GM23338 (cell line): Measurements from ENCODE around the gene PTGR2.

ENCODE experiments used
- EZH2 ChIP-seq: fragments of 200-600 bp; sonication (generic); IDR thresholded peaks from one replicate; pipeline ENCODE4 v1.8.0; 2017; ENCODE audit warnings: antibody characterized with exemption, mild to moderate bottlenecking, low read depth; ENCODE audit not compliant: unreplicated experiment
- EZH2phosphoT487 ChIP-seq: fragments of 200-600 bp; sonication (generic); IDR thresholded peaks from one replicate; pipeline ENCODE4 v1.8.1; 2018; ENCODE audit warnings: antibody characterized with exemption; ENCODE audit not compliant: unreplicated experiment
- POLR2AphosphoS5 ChIP-seq: IDR thresholded peaks from 2 replicates; pipeline ENCODE4 v1.6.1; 2016; ENCODE audit warnings: antibody characterized with exemption, low read depth
- TF ChIP-seq, protein P1 (sequence below), 2 experiments: fragments of 200-600 bp in 1 of 2; sonication (generic) in 1 of 2; conservative IDR thresholded peaks; 2 replicates each; pipeline versions ENCODE4 v1.5.1 to v1.6.1; 2016 to 2017; ENCODE audit warnings: antibody characterized with exemption in 2 of 2, low read depth in 2 of 2, mild to moderate bottlenecking in 2 of 2, moderate library complexity in 1 of 2

DNA sequence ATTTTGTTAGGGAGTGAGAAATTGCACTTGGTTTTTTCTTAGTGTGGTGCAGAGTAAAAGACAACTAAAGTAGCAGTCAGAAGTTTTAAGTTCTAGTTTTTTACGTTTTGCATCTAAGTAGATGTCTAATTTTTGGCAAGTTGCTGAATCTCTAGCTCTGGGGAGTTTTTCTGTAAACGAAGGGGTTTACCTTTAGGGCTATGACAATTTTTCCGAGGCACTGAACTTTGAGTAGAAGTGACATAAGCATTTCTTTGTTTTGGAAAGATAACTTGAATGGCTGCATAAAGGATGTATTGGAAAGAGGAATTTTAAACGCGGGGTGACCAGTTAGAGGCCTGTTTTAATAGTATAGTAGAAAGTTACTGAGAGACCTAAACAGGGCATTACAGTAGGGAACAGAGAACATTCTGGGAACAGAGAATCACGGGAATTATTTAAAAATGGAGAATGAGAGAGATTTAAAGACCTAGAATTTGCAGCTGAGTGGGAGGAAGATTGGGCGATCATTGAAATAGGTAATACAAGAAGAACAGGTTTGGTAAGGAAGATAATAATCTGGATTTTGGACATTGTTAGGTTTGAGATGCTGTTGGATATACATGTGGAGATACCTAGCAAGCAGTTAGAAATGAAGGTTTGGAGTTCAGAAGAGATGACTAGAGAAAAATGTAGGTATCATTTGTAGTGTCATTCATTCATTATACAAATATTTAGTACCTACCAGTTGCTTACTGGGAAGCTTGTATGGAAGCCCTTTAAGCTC is 36.2 kb downstream of the PTGR2 start:
- TF ChIP-seq POLR2AphosphoS5: no peak
- no peak for TF ChIP-seq EZH2
- TF ChIP-seq, protein P1, sequence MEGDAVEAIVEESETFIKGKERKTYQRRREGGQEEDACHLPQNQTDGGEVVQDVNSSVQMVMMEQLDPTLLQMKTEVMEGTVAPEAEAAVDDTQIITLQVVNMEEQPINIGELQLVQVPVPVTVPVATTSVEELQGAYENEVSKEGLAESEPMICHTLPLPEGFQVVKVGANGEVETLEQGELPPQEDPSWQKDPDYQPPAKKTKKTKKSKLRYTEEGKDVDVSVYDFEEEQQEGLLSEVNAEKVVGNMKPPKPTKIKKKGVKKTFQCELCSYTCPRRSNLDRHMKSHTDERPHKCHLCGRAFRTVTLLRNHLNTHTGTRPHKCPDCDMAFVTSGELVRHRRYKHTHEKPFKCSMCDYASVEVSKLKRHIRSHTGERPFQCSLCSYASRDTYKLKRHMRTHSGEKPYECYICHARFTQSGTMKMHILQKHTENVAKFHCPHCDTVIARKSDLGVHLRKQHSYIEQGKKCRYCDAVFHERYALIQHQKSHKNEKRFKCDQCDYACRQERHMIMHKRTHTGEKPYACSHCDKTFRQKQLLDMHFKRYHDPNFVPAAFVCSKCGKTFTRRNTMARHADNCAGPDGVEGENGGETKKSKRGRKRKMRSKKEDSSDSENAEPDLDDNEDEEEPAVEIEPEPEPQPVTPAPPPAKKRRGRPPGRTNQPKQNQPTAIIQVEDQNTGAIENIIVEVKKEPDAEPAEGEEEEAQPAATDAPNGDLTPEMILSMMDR (conservative IDR thresholded peaks at IDR 0.05; ENCODE audit: low read depth in 2 of 2): no peak
- no peak for TF ChIP-seq EZH2phosphoT487
